Measurements from ENCODE around the gene TMEM170B. TPM values are rescaled to one million over a fixed set of nuclear protein-coding genes. Genes with fewer than 3 reads are reported as not detected.

The TMEM170B gene, protein sequence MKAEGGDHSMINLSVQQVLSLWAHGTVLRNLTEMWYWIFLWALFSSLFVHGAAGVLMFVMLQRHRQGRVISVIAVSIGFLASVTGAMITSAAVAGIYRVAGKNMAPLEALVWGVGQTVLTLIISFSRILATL
- 1.7 and 4.4 TPM in 2 replicates for total RNA-seq

DNA sequence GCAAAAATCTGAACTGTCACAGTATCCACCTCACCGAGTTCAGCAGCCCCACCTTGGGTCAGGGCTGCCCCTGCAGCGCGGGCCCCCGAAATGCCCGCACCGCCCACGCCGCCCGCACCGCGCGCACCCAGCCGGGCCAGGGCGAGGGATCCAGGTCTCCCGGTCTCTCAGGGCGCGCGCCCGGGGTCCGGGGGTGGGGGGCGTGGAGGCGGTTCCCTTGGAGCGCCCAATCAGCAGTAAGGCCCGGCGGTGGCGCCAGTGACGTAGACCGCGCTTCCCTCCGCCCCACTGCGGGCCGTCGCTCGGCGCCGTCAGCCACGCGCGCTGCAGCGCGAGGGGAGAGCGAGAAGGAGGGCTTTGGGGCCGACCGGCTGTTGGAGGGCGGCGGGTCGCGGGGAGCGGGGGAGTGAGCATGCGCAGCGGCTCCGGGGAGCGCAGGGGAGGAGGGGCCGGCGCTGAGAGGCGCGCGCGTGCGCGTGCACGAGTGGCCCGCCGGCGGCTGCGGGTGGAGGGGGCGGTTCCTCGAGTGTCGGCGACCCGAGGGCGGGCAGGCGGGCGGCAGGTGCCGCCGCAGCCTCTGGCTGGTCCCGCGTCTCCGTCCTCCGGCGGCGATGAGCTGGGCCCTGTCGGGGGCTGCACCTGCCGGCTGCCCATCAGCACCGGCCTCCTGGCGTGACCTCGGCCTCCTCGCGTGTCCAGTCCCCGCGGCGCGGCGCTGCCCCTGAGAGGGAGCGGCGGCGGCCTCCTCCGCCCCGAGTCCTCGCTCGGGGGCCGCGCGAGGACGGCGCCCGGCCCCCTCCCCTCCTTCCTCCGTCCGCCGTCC is at the start of gene TMEM170B:
Gene TMEM170B (plus strand): TSS at position 521 of the 823 bp plus-strand sequence. CDS start 529 bp downstream, outside the sequence.

Other genes starting within 250 kb of the TMEM170B start
- gene ADTRP, start 241.1 kb downstream of the TMEM170B start, total RNA-seq, result 6.4 and 6.9 TPM in 2 replicates